Measurements from ENCODE around the gene ZBTB12. TPM values are rescaled to one million over a fixed set of nuclear protein-coding genes. Genes with fewer than 3 reads are reported as not detected.

The ZBTB12 gene
- polyA plus RNA-seq, 1 donor (not counting 4 experiments of a cell fraction or from before 2014, with no cell fraction given) = 0.64 TPM

DNA sequence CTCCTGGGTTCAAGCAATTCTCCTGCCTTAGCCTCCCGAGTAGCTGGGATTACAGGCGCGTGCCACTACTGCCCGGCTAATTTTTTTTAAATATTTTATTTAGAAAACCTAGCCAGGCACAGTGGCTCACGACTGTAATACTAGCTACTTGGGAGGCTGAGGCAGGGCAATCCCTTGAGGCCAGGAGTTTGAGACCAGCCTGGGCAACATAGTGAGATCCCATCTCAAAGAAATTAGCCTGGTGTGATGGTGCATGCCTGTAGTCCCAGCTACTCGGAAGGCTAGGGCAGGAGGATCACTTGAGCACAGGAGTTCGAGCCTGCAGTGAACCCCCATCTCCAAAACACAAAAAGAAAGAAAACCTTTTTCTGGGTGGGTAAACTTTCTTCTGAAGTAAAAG, 25.5 kb downstream of the ZBTB12 start:
- no peak overlapping the region for H3K4me3 ChIP-seq (ENCODE audit: control insufficient read depth in 2 of 3, extremely low read depth in 1 of 3, insufficient read depth in 2 of 3, low read depth in 1 of 3, low read length in 3 of 3)
- H2AFZ ChIP-seq (ENCODE audit: control insufficient read depth, low read length) = no peak overlapping the region
- H3K79me2 ChIP-seq (ENCODE audit: control insufficient read depth, insufficient read depth, low read length) = no peaks in the 10 kb centered on the region
- H3K27ac ChIP-seq (ENCODE audit: control insufficient read depth, insufficient read depth, low read length) = no peak overlapping the region
- peaks cover under 1 to 2% of the 10 kb centered on the region in 2 experiments for H3K36me3 ChIP-seq (ENCODE audit: control insufficient read depth in 2 of 2, extremely low read depth in 1 of 2, insufficient read depth in 2 of 2, low read length in 2 of 2)
- H4K20me1 ChIP-seq (ENCODE audit: control insufficient read depth, extremely low read depth, insufficient read depth, low read length) = no peaks in the 10 kb centered on the region
- TF ChIP-seq, protein P1, sequence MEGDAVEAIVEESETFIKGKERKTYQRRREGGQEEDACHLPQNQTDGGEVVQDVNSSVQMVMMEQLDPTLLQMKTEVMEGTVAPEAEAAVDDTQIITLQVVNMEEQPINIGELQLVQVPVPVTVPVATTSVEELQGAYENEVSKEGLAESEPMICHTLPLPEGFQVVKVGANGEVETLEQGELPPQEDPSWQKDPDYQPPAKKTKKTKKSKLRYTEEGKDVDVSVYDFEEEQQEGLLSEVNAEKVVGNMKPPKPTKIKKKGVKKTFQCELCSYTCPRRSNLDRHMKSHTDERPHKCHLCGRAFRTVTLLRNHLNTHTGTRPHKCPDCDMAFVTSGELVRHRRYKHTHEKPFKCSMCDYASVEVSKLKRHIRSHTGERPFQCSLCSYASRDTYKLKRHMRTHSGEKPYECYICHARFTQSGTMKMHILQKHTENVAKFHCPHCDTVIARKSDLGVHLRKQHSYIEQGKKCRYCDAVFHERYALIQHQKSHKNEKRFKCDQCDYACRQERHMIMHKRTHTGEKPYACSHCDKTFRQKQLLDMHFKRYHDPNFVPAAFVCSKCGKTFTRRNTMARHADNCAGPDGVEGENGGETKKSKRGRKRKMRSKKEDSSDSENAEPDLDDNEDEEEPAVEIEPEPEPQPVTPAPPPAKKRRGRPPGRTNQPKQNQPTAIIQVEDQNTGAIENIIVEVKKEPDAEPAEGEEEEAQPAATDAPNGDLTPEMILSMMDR (optimal IDR thresholded peaks at IDR 0.05 in 1 of 3, IDR thresholded peaks at IDR 0.05 in 1 of 3, conservative IDR thresholded peaks at IDR 0.05 in 1 of 3; ENCODE audit: extremely low read depth in 1 of 3, insufficient read depth in 2 of 3, low read length in 3 of 3) = no peak
- TF ChIP-seq EZH2 (IDR thresholded peaks at IDR 0.05; ENCODE audit: low read length) = no peak
- H3K9me1 ChIP-seq (ENCODE audit: control insufficient read depth, extremely low read depth, insufficient read depth, low read length) = no peaks in the 10 kb centered on the region
- peaks cover 4% of the 10 kb centered on the region for H3K4me1 ChIP-seq (ENCODE audit: control insufficient read depth, extremely low read depth, insufficient read depth, low read length)
- dilution Hi-C loops (cut with MboI; ENCODE audit: extremely low pct_ligation_motif_present, low sequenced_read_pairs) = no loop called here
- H3K4me2 ChIP-seq (ENCODE audit: control insufficient read depth, extremely low read depth, insufficient read depth, low read depth, low read length) = no peak overlapping the region
- FAIRE-seq (no peak), DNase-seq (ENCODE audit: low read depth, low spot score) (no peak)
- H3K27me3 ChIP-seq (ENCODE audit: control insufficient read depth, extremely low read depth, insufficient read depth, low read length) = no peaks in the 10 kb centered on the region
- H3K9me3 ChIP-seq (ENCODE audit: control insufficient read depth, low read depth, low read length) = no peaks in the 10 kb centered on the region
- no peak overlapping the region for H3K9ac ChIP-seq (ENCODE audit: control insufficient read depth, extremely low read depth, insufficient read depth, low read length)

DNA sequence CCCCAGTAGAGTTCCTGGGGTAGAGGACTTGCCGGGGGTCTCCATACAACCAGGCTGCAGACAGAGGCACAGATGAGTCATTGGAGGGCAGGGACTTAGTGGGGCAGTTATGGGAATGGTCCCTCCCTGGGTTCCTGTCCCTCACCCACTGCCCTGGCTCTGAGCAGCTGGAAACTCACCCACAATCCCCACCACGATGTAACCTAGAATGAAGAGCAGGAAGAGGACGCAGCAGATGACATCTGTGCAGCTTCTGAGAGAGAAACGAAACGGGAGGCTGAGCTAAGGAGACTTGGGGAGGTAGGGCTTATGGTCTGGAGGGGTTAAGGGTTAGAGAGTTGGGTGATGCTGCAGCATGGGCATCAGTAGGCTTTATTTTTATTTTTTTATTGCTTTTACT, 26.0 kb downstream of the ZBTB12 start:
- Histone ChIP-seq H3K4me3 (ENCODE audit: control insufficient read depth in 2 of 3, extremely low read depth in 1 of 3, insufficient read depth in 2 of 3, low read depth in 1 of 3, low read length in 3 of 3) (no peak overlapping the region), H3K4me1 (ENCODE audit: control insufficient read depth, extremely low read depth, insufficient read depth, low read length) (peaks cover 4% of the 10 kb centered on the region), H3K27me3 (ENCODE audit: control insufficient read depth, extremely low read depth, insufficient read depth, low read length) (no peaks in the 10 kb centered on the region), H3K9me3 (ENCODE audit: control insufficient read depth, low read depth, low read length) (no peaks in the 10 kb centered on the region), H3K4me2 (ENCODE audit: control insufficient read depth, extremely low read depth, insufficient read depth, low read depth, low read length) (no peak overlapping the region), H3K36me3 (ENCODE audit: control insufficient read depth in 2 of 2, extremely low read depth in 1 of 2, insufficient read depth in 2 of 2, low read length in 2 of 2) (peaks cover 0 to 2% of the 10 kb centered on the region in 2 experiments), H3K9me1 (ENCODE audit: control insufficient read depth, extremely low read depth, insufficient read depth, low read length) (no peaks in the 10 kb centered on the region), H4K20me1 (ENCODE audit: control insufficient read depth, extremely low read depth, insufficient read depth, low read length) (no peaks in the 10 kb centered on the region), H3K27ac (ENCODE audit: control insufficient read depth, insufficient read depth, low read length) (no peak overlapping the region), H3K79me2 (ENCODE audit: control insufficient read depth, insufficient read depth, low read length) (no peaks in the 10 kb centered on the region), H2AFZ (ENCODE audit: control insufficient read depth, low read length) (no peak overlapping the region), H3K9ac (ENCODE audit: control insufficient read depth, extremely low read depth, insufficient read depth, low read length) (no peak overlapping the region)
- TF ChIP-seq EZH2 (IDR thresholded peaks at IDR 0.05; ENCODE audit: low read length) = no peak
- TF ChIP-seq, protein P1 (optimal IDR thresholded peaks at IDR 0.05 in 1 of 3, IDR thresholded peaks at IDR 0.05 in 1 of 3, conservative IDR thresholded peaks at IDR 0.05 in 1 of 3; ENCODE audit: extremely low read depth in 1 of 3, insufficient read depth in 2 of 3, low read length in 3 of 3) = no peak
- dilution Hi-C loops (cut with MboI; ENCODE audit: extremely low pct_ligation_motif_present, low sequenced_read_pairs) = no loop called here
- FAIRE-seq = no peak
- no peak for DNase-seq (ENCODE audit: low read depth, low spot score)

All from keratinocyte (primary cell).